Suprapubic skin (tissue), 3 donors: Measurements from ENCODE around the gene GPR171.

Experiments
- CTCF ChIP-seq, 2 donors: fragments of 200-600 bp in 1 of 2; fragments of 450-650 bp in 1 of 2; sonication (generic) in 1 of 2; IDR thresholded peaks; one replicate each; pipeline ENCODE4 v1.5.1; 2016 to 2019; ENCODE audit warnings: antibody characterized with exemption in 2 of 2, mild to moderate bottlenecking in 1 of 2, moderate library complexity in 1 of 2
- POLR2A ChIP-seq, 2 donors: fragments of 450-650 bp; IDR thresholded peaks; one replicate each; pipeline ENCODE4 v1.6.1; 2017; ENCODE audit warnings: antibody characterized with exemption in 2 of 2, mild to moderate bottlenecking in 2 of 2, moderate library complexity in 2 of 2

- TF ChIP-seq CTCF (IDR thresholded peaks at IDR 0.05) (peak in 1 of 2 donors; percentile 27), POLR2A (IDR thresholded peaks at IDR 0.05) (no peak)
Observed at GRCh38 chr3:151156618-151157216, 46.3 kb downstream of the GPR171 start.
